ENCODE data around the gene TMCC3. TPM values are rescaled to one million over a fixed set of nuclear protein-coding genes. Genes with fewer than 3 reads are reported as not detected.
"Not testable (repeated sequence)": the region's sequence is repeated elsewhere in the genome, so short reads cannot be mapped to it uniquely, and the experiment has no call there.

Gene TMCC3
- total and polyA plus RNA-seq, 2 of the 13 experiments (the other 11 are each of a cell fraction or from before 2014, with no cell fraction given): not detected

GRCh38 chr12:94548833-94549232 is 101.5 kb downstream of the TMCC3 start:
- WGBS (ENCODE audit: low lambda C conversion rate): 28% methylated on average over 5 of the region's 5 CpGs
- H3K4me3 ChIP-seq (replicated peaks in 1 of 3; ENCODE audit: insufficient read depth in 1 of 3, low read depth in 2 of 3, low read length in 3 of 3); H3K27me3 ChIP-seq (ENCODE audit: control insufficient read depth in 1 of 2, insufficient read depth in 2 of 2, low read length in 2 of 2); in situ Hi-C loops (cut with HindIII; ENCODE audit: extremely low pct_ligation_motif_present, low pct_unique_long_range_greater_than_20kb); ATAC-seq; DNase-seq (ENCODE audit: low spot score); H4K20me1 ChIP-seq (ENCODE audit: insufficient read depth, low read length); POLR2A ChIA-PET; BruUV-seq (replicated peaks); H3K4me2 ChIP-seq (ENCODE audit: low read depth, low read length); H2AFZ ChIP-seq (ENCODE audit: low read length); H3K79me2 ChIP-seq (ENCODE audit: insufficient read depth, low read length); H3K27ac ChIP-seq (ENCODE audit: extremely low read length, insufficient read depth, low read length); H3K9ac ChIP-seq (ENCODE audit: insufficient read depth, low read depth, low read length); H3K36me3 ChIP-seq (replicated peaks in 1 of 2; ENCODE audit: control insufficient read depth in 1 of 2, insufficient read depth in 2 of 2, low read length in 2 of 2); H3K4me1 ChIP-seq (ENCODE audit: insufficient read depth, low read length); FAIRE-seq; CTCF ChIA-PET (ENCODE audit: low intra/inter-chr PET ratio, low total read pairs): not testable (repeated sequence)
- intact Hi-C loops (cut with micrococcal nuclease; ENCODE audit: unreplicated experiment): loop anchor here (5.0 kb wide), 2 partner anchors 213 to 788 kb away; no protein-coding TSS in a partner anchor
- H3K9me3 ChIP-seq (ENCODE audit: low read length): peaks cover 13% of the 10 kb centered on the region
- TF ChIP-seq MAFF (IDR thresholded peaks at IDR 0.05; ENCODE audit: low read depth, low read length) (0 out of 2 replicates have a peak, but pooled peaks have one; percentile 25), MAFK (conservative IDR thresholded peaks at IDR 0.05 in 1 of 2, IDR thresholded peaks at IDR 0.05 in 1 of 2; ENCODE audit: low read length in 2 of 2) (peak; percentile 23 to 51; a peak in 2 of 4 replicates)

GRCh38 chr12:94545935-94546771 is 104.2 kb downstream of the TMCC3 start:
- Histone ChIP-seq H3K9me3 (ENCODE audit: low read length) (peaks cover 13% of the 10 kb centered on the region), H3K4me1 (ENCODE audit: insufficient read depth, low read length) (no peaks in the 10 kb centered on the region), H3K9ac (ENCODE audit: insufficient read depth, low read depth, low read length) (no peak overlapping the region), H3K4me3 (replicated peaks in 1 of 3; ENCODE audit: insufficient read depth in 1 of 3, low read depth in 2 of 3, low read length in 3 of 3) (no peak overlapping the region), H3K79me2 (ENCODE audit: insufficient read depth, low read length) (no peaks in the 10 kb centered on the region), H3K27ac (ENCODE audit: extremely low read length, insufficient read depth, low read length) (no peak overlapping the region), H3K36me3 (replicated peaks in 1 of 2; ENCODE audit: control insufficient read depth in 1 of 2, insufficient read depth in 2 of 2, low read length in 2 of 2) (no peaks in the 10 kb centered on the region), H4K20me1 (ENCODE audit: insufficient read depth, low read length) (no peaks in the 10 kb centered on the region), H2AFZ (ENCODE audit: low read length) (no peak overlapping the region), H3K4me2 (ENCODE audit: low read depth, low read length) (no peak overlapping the region), H3K27me3 (ENCODE audit: control insufficient read depth in 1 of 2, insufficient read depth in 2 of 2, low read length in 2 of 2) (peaks cover 0 to 2% of the 10 kb centered on the region in 2 experiments; a peak in 1 of 5 replicates)
- WGBS (ENCODE audit: low lambda C conversion rate): 66% methylated on average over 7 of the region's 17 CpGs
- no TSS peak for BruUV-seq (replicated peaks)
- intact Hi-C loops (cut with micrococcal nuclease; ENCODE audit: unreplicated experiment): loop anchor here (5.0 kb wide), 2 partner anchors 216 to 791 kb away; no protein-coding TSS in a partner anchor
- ATAC-seq: peak; percentile 97
- no peak for FAIRE-seq
- DNase-seq (ENCODE audit: low spot score): peak; percentile 44
- in situ Hi-C loops (cut with HindIII; ENCODE audit: extremely low pct_ligation_motif_present, low pct_unique_long_range_greater_than_20kb): no loop called here
- CTCF ChIA-PET (ENCODE audit: low intra/inter-chr PET ratio, low total read pairs): interaction anchor here (1.3 to 1.4 kb wide), 2 partner anchors 179 to 218 kb away, joined by 5 to 6 read pairs; no protein-coding TSS in a partner anchor
- POLR2A ChIA-PET: no interaction called here
- peak; percentile 37; the same call in 1 of the 2 replicates for TF ChIP-seq ZNF263 (CRISPR knock-in tag; IDR thresholded peaks at IDR 0.05)
- TF ChIP-seq GTF3A (CRISPR knock-in tag; conservative IDR thresholded peaks at IDR 0.05): no peak
- TF ChIP-seq STAG1 (CRISPR knock-in tag; IDR thresholded peaks at IDR 0.05): peak; percentile 89
- TF ChIP-seq SMC3 (IDR thresholded peaks at IDR 0.05; ENCODE audit: low read length): peak; percentile 49; the same call in 1 of the 2 replicates
- no peak for TF ChIP-seq ATF1 (CRISPR knock-in tag; IDR thresholded peaks at IDR 0.05)
- TF ChIP-seq CHD4 (IDR thresholded peaks at IDR 0.05; ENCODE audit: borderline replicate concordance, low read length): no peak
- no peak for TF ChIP-seq FUBP1 (CRISPR knock-in tag; IDR thresholded peaks at IDR 0.05; ENCODE audit: borderline replicate concordance)
- no peak for TF ChIP-seq ZNF577 (CRISPR knock-in tag; IDR thresholded peaks at IDR 0.05; ENCODE audit: borderline replicate concordance, low read depth)
- peak; percentile 73 for TF ChIP-seq CTCF (CRISPR knock-in tag; IDR thresholded peaks at IDR 0.05)
